ENCODE data around the gene STARD3. TPM values are rescaled to one million over a fixed set of nuclear protein-coding genes. Genes with fewer than 3 reads are reported as not detected.
"Not testable (repeated sequence)": the region's sequence is repeated elsewhere in the genome, so short reads cannot be mapped to it uniquely, and the experiment has no call there.

The STARD3 gene
- total RNA-seq, 1 experiment from 2014 or later: 22.7 TPM

DNA sequence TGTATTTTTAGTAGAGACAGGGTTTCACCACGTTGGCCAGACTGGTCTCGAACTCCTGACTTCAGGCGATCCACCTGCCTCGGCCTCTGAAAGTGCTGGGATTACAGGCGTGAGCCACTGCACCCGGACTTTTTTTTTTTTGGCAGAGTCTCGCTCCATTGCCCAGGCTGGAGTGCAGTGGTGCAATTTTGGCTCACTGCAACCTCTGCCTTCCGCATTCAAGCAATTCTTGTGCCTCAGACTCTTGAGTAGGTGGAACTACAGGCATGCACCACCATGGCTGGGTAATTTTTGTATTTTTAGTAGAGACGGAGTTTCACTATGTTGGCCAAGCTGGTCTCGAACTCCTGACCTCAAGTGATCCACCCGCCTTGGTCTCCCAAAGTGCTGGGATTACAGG, 74.1 kb downstream of the STARD3 start:
- not testable (repeated sequence) for H3K27ac ChIP-seq; H3K9me3 ChIP-seq (replicated peaks); H3K4me3 ChIP-seq; H3K27me3 ChIP-seq; DNase-seq; H3K36me3 ChIP-seq; H3K4me1 ChIP-seq

DNA sequence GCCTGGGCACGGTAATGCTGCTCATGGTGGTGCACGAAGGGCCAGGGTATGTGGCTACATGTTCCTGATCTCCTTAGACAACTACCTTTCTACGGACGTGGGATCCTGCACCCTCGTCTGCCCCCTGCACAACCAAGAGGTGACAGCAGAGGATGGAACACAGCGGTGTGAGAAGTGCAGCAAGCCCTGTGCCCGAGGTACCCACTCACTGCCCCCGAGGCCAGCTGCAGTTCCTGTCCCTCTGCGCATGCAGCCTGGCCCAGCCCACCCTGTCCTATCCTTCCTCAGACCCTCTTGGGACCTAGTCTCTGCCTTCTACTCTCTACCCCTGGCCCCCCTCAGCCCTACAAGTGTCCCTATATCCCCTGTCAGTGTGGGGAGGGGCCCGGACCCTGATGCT, 74.9 kb downstream of the STARD3 start:
- Histone ChIP-seq H3K27ac (no peak overlapping the region), H3K9me3 (replicated peaks) (no peaks in the 10 kb centered on the region), H3K4me3 (no peak overlapping the region), H3K4me1 (no peaks in the 10 kb centered on the region), H3K36me3 (no peaks in the 10 kb centered on the region), H3K27me3 (no peaks in the 10 kb centered on the region)
- no peak for DNase-seq

Other genes starting within 250 kb of the STARD3 start
- 7.7 and 8.8 TPM in 2 replicates for gene FBXL20, start 235.5 kb upstream of the STARD3 start, total RNA-seq (2014; rRNA removed; shearing (Covaris generic))
- gene MED1, start 185.9 kb upstream of the STARD3 start, total RNA-seq (2014; rRNA removed; shearing (Covaris generic)): 34.0 and 35.9 TPM in 2 replicates
- 47.6 and 51.9 TPM in 2 replicates for gene CDK12, start 175.7 kb upstream of the STARD3 start, total RNA-seq (2014; rRNA removed; shearing (Covaris generic))
- gene NEUROD2, start 29.2 kb upstream of the STARD3 start, total RNA-seq (2014; rRNA removed; shearing (Covaris generic)): 0.20 TPM in 1 of 2 replicates, not detected in the other
- not detected in 2 replicates for gene PPP1R1B, start 10.2 kb upstream of the STARD3 start, total RNA-seq (2014; rRNA removed; shearing (Covaris generic))
- 0.53 and 0.73 TPM in 2 replicates for gene TCAP, start 28.2 kb downstream of the STARD3 start, total RNA-seq (2014; rRNA removed; shearing (Covaris generic))
- 0.71 TPM in 1 of 2 replicates, not detected in the other for gene PNMT, start 31.3 kb downstream of the STARD3 start, total RNA-seq (2014; rRNA removed; shearing (Covaris generic))
- 1.9 and 3.1 TPM in 2 replicates for gene PGAP3, start 50.9 kb downstream of the STARD3 start, total RNA-seq (2014; rRNA removed; shearing (Covaris generic))
- gene ERBB2, start 62.9 kb downstream of the STARD3 start, total RNA-seq (2014; rRNA removed; shearing (Covaris generic)): 8.7 and 9.1 TPM in 2 replicates
- gene MIEN1, start 93.4 kb downstream of the STARD3 start, total RNA-seq (2014; rRNA removed; shearing (Covaris generic)): 23.6 and 25.8 TPM in 2 replicates
- not detected in 2 replicates for gene GRB7, start 100.8 kb downstream of the STARD3 start, total RNA-seq (2014; rRNA removed; shearing (Covaris generic))
- not detected in 2 replicates for gene IKZF3, start 227.2 kb downstream of the STARD3 start, total RNA-seq (2014; rRNA removed; shearing (Covaris generic))
- gene ZPBP2, start 231.1 kb downstream of the STARD3 start, total RNA-seq (2014; rRNA removed; shearing (Covaris generic)): not detected in 2 replicates